Measurements from ENCODE around the gene BEND2.

The BEND2 gene

DNA sequence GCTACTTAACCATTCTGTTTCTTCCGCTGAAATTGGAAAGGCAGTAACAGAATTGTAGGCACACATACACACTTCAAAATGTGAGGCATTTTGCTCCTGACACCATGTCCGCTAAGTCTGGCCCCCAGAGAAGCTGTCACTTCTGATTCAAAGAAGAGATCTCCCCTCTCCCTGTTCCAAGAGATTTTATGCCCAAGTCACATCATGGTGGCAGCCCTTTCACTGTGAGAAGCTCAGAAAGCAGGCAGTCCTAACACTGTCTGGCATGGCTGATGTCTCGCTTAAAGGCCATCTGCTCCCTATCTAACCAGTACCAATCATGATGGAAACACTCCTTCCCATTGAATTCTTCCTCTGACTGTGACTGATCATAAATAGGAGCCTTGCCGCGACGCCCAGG lies 83.9 kb downstream of the BEND2 start:
- DNase-seq (ENCODE audit: low read depth), result no peak

DNA sequence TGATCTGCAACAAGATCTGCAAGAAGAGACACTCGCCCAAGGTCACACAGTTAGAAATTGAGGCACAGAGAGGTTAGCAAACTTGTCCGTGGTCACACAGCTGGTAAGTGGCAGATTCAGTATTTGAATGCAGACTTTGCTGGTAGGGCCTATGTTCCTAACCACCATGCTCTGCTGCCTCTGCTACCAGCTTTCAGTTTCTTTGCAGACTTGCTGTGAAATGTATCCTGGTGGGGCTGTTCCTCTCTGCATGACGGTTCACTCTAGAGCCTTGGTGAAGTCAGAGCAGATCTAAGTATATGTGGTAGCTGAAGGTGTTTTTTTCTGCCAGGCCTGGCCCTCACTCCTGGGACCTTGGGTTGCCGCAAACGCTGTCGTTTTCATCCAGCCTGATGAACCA lies 87.1 kb downstream of the BEND2 start:
- DNase-seq (ENCODE audit: low read depth), result no peak

- DNase-seq (ENCODE audit: low read depth), result no peak
Measured at GRCh38 chrX:18129690-18130089, 91.0 kb downstream of the BEND2 start.

DNA sequence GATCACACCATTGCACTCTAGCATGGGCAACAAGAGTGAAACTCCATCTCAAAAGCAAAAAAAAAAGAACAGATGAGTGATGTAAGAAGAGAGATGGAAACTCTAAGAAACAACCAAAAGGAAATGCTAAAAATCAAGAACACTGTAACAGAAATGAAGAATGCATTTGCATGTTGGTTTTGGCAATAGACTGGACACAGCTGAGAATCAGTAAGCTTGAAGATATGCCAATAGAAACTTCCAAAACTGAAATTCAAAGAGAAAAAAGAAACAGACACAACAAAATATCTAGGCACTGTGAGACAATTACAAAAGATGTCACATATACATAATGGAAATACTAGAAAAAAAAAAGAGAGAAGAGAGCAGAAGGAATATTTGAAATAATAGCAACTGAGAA lies 93.7 kb downstream of the BEND2 start:
- DNase-seq (ENCODE audit: low read depth), result no peak

GRCh38 chrX:18119856-18120255 lies 100.8 kb downstream of the BEND2 start:
- DNase-seq (ENCODE audit: low read depth), result no peak
